ENCODE measurements around the gene ANTKMT.

The ANTKMT gene

GRCh38 chr16:676565-676902, 44.4 kb upstream of the ANTKMT start:
- TF ChIP-seq POLR2AphosphoS5 (IDR thresholded peaks at IDR 0.05; ENCODE audit: low read depth, low read length) (no peak), REST (IDR thresholded peaks at IDR 0.05; ENCODE audit: insufficient read depth in 1 of 2, low read depth in 2 of 2, low read length in 2 of 2) (no peak), TAF1 (IDR thresholded peaks at IDR 0.05; ENCODE audit: borderline replicate concordance, insufficient read depth, low read length) (no peak), FOXP2 (optimal IDR thresholded peaks at IDR 0.05; ENCODE audit: borderline replicate concordance, extremely low read depth, extremely low read length, insufficient read depth) (no peak), SIN3A (IDR thresholded peaks at IDR 0.05; ENCODE audit: borderline replicate concordance, insufficient read depth, low read length) (no peak)

DNA sequence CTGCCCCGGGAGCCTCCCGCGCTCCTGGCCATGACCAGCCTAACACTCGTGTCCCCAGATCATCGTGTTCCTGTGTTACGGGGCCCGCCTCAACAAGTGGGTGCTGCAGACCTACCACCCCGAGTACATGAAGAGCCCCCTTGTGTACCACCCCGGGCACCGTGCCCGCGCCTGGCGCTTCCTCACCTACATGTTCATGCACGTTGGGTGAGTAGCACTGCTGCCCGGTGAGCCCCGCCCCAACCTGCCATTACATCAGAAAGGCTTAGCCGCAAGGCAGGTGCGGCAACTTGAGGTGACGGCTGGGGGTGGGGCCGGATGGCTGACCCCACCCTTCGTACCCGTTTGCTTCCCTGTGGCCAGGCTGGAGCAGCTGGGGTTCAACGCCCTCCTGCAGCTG, 44.0 kb upstream of the ANTKMT start:
- no peak for TF ChIP-seq POLR2AphosphoS5 (IDR thresholded peaks at IDR 0.05; ENCODE audit: low read depth, low read length)
- no peak for TF ChIP-seq TAF1 (IDR thresholded peaks at IDR 0.05; ENCODE audit: borderline replicate concordance, insufficient read depth, low read length)
- TF ChIP-seq REST (IDR thresholded peaks at IDR 0.05; ENCODE audit: insufficient read depth in 1 of 2, low read depth in 2 of 2, low read length in 2 of 2), result no peak
- TF ChIP-seq FOXP2 (optimal IDR thresholded peaks at IDR 0.05; ENCODE audit: borderline replicate concordance, extremely low read depth, extremely low read length, insufficient read depth), result no peak
- no peak for TF ChIP-seq SIN3A (IDR thresholded peaks at IDR 0.05; ENCODE audit: borderline replicate concordance, insufficient read depth, low read length)

GRCh38 chr16:677316-678190, 43.4 kb upstream of the ANTKMT start:
- TF ChIP-seq POLR2AphosphoS5 (IDR thresholded peaks at IDR 0.05; ENCODE audit: low read depth, low read length) (no peak), FOXP2 (optimal IDR thresholded peaks at IDR 0.05; ENCODE audit: borderline replicate concordance, extremely low read depth, extremely low read length, insufficient read depth) (no peak), SIN3A (IDR thresholded peaks at IDR 0.05; ENCODE audit: borderline replicate concordance, insufficient read depth, low read length) (no peak), REST (IDR thresholded peaks at IDR 0.05; ENCODE audit: insufficient read depth in 1 of 2, low read depth in 2 of 2, low read length in 2 of 2) (no peak), TAF1 (IDR thresholded peaks at IDR 0.05; ENCODE audit: borderline replicate concordance, insufficient read depth, low read length) (no peak)

DNA sequence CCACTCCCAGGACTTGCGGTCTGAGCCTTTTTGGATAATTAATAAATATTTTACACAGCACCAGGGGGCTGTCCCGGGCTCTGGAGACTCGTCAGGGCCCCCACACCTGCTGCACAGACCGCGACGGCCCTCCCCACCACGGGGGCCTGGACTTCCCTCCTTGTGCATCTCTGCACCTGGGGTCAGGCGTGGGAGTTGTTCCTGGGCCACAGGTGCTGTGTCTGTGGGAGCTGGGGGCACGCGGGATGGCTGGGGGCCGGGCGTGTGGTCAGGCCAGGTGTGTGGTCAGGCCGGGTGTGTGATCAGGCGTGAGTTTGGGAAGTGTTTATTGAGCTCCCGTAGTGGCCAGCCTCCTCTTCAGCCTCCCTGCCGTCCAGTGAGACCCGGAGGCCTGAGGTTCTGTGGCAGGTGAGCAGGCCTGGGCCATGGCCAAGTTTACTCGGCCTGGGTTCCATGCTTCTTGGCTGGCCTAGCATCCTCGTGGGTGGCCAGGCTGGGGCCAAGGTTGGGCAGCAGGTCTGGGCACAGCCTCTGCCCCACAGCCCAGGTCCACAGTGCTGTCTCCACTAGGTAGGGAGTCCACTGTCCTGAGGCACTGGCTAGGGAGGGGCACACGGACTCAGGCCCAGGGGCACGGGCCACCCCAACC, 42.6 kb upstream of the ANTKMT start:
- TF ChIP-seq TAF1 (IDR thresholded peaks at IDR 0.05; ENCODE audit: borderline replicate concordance, insufficient read depth, low read length), result no peak
- no peak for TF ChIP-seq FOXP2 (optimal IDR thresholded peaks at IDR 0.05; ENCODE audit: borderline replicate concordance, extremely low read depth, extremely low read length, insufficient read depth)
- no peak for TF ChIP-seq POLR2AphosphoS5 (IDR thresholded peaks at IDR 0.05; ENCODE audit: low read depth, low read length)
- no peak for TF ChIP-seq SIN3A (IDR thresholded peaks at IDR 0.05; ENCODE audit: borderline replicate concordance, insufficient read depth, low read length)
- TF ChIP-seq REST (IDR thresholded peaks at IDR 0.05; ENCODE audit: insufficient read depth in 1 of 2, low read depth in 2 of 2, low read length in 2 of 2), result no peak
